IMR-90 (cell line): Measurements from ENCODE around the gene RPS6KA5. TPM values are rescaled to one million over a fixed set of nuclear protein-coding genes. Genes with fewer than 3 reads are reported as not detected.
"Not testable (repeated sequence)": the region's sequence is repeated elsewhere in the genome, so short reads cannot be mapped to it uniquely, and the experiment has no call there.

ENCODE experiments used
- ATAC-seq: fragments of 200-7000 bp; cut with Tn5 transposase; 2 replicates; pipeline ENCODE4 v1.9.1; 2020; ENCODE audit warnings: low read depth, mild to moderate bottlenecking, moderate library complexity
- BruUV-seq: library from RNA; stranded (reverse); fragments of 400-500 nt; replicated peaks from 2 replicates; lab custom pipeline; 2021; lab: Mats Ljungman, UMichigan
- CTCF ChIA-PET: fragments of 300-600 bp; formaldehyde crosslinking; extraction: SDS; loops from one replicate; lab custom pipeline; 2021; ENCODE audit warnings: antibody characterized with exemption; lab: Yijun Ruan, JAX
- POLR2A ChIA-PET: fragments of 300-600 bp; sonication (Branson Sonifier 250); formaldehyde crosslinking; loops from one replicate; lab custom pipeline; 2022; ENCODE audit warnings: antibody characterized with exemption; ENCODE audit not compliant: unreplicated experiment; lab: Charles Lee
- DNase-seq: peaks from one replicate; pipeline ENCODE4 v3.0.0; 2013
- H2AFZ ChIP-seq: replicated peaks from 2 replicates; pipeline ENCODE3; 2013; ENCODE audit warnings: low read length, mild to moderate bottlenecking; ENCODE audit not compliant: poor library complexity
- H2AK5ac ChIP-seq: 2 replicates; pipeline ENCODE4 v1.6.1; 2013; ENCODE audit warnings: low read depth, low read length, inconsistent platforms
- H2AK9ac ChIP-seq: replicated peaks from 2 replicates; pipeline ENCODE3; 2013; ENCODE audit warnings: mild to moderate bottlenecking, low read depth, low read length, moderate library complexity; ENCODE audit not compliant: poor library complexity
- H2BK120ac ChIP-seq: 2 replicates; pipeline ENCODE4 v1.6.1; 2013; ENCODE audit warnings: low read depth, low read length, inconsistent platforms
- H2BK15ac ChIP-seq: 3 replicates; pipeline ENCODE4 v1.6.1; 2013; ENCODE audit warnings: low read depth, low read length, inconsistent platforms
- H2BK20ac ChIP-seq: 2 replicates; pipeline ENCODE4 v1.6.1; 2013; ENCODE audit warnings: low read depth, mild to moderate bottlenecking, inconsistent platforms, low read length, moderate library complexity
- H2BK5ac ChIP-seq: 2 replicates; pipeline ENCODE4 v1.6.1; 2013; ENCODE audit warnings: mild to moderate bottlenecking, low read depth, low read length, inconsistent platforms; ENCODE audit not compliant: poor library complexity, severe bottlenecking
- H3K14ac ChIP-seq: replicated peaks from 2 replicates; pipeline ENCODE4 v1.6.1; 2013; ENCODE audit warnings: low read depth, low read length, inconsistent platforms
- H3K18ac ChIP-seq: 2 replicates; pipeline ENCODE4 v1.6.1; 2013; ENCODE audit warnings: low read depth, low read length, control low read depth
- H3K23ac ChIP-seq: 2 replicates; pipeline ENCODE4 v1.6.1; 2013; ENCODE audit warnings: low read depth, low read length, inconsistent platforms
- H3K27ac ChIP-seq: 2 replicates; pipeline ENCODE4 v1.5.1; 2013; ENCODE audit warnings: mild to moderate bottlenecking, control low read depth, low read length; ENCODE audit not compliant: insufficient read depth
- H3K27me3 ChIP-seq: 2 replicates; pipeline ENCODE4 v1.6.1; 2013; ENCODE audit warnings: low read length; ENCODE audit not compliant: control insufficient read depth, insufficient read depth
- H3K36me3 ChIP-seq: 2 replicates; pipeline ENCODE4 v1.6.1; 2013; ENCODE audit warnings: low read length, mixed read lengths; ENCODE audit not compliant: control insufficient read depth, insufficient read depth
- H3K4ac ChIP-seq: 2 replicates; pipeline ENCODE4 v1.6.1; 2013; ENCODE audit warnings: low read depth, low read length, inconsistent platforms
- H3K4me1 ChIP-seq: 2 replicates; pipeline ENCODE4 v1.6.1; 2013; ENCODE audit warnings: low read length, mixed read lengths; ENCODE audit not compliant: control insufficient read depth, insufficient read depth
- H3K4me2 ChIP-seq: 2 replicates; pipeline ENCODE4 v1.6.1; 2013; ENCODE audit warnings: low read depth, mild to moderate bottlenecking, control low read depth, low read length, moderate library complexity
- H3K4me3 ChIP-seq: 2 replicates; pipeline ENCODE4 v1.5.1; 2013; ENCODE audit warnings: low read depth, mild to moderate bottlenecking, control low read depth, low read length, moderate library complexity; ENCODE audit not compliant: insufficient read depth
- H3K56ac ChIP-seq: 2 replicates; pipeline ENCODE4 v1.6.1; 2013; ENCODE audit warnings: low read length, inconsistent platforms; ENCODE audit not compliant: insufficient read depth; ENCODE audit errors: extremely low read depth
- H3K79me1 ChIP-seq, 2 experiments: 2 replicates each; pipeline ENCODE4 v1.6.1; 2013; ENCODE audit warnings: low read length in 2 of 2, inconsistent platforms in 1 of 2, low read depth in 1 of 2
- H3K9ac ChIP-seq: 2 replicates; pipeline ENCODE4 v1.6.1; 2013; ENCODE audit warnings: low read depth, low read length, control low read depth
- H3K9me1 ChIP-seq: 2 replicates; pipeline ENCODE4 v1.6.1; 2013; ENCODE audit warnings: low read length, inconsistent platforms; ENCODE audit not compliant: insufficient read depth
- H3K9me3 ChIP-seq: 2 replicates; pipeline ENCODE4 v1.6.1; 2013; ENCODE audit warnings: low read length; ENCODE audit not compliant: control insufficient read depth, insufficient read depth
- H4K20me1 ChIP-seq: 2 replicates; pipeline ENCODE4 v1.6.1; 2013; ENCODE audit warnings: low read length, inconsistent platforms; ENCODE audit not compliant: insufficient read depth
- H4K5ac ChIP-seq: 2 replicates; pipeline ENCODE4 v1.6.1; 2013; ENCODE audit warnings: mild to moderate bottlenecking, low read depth, low read length, control low read depth
- H4K8ac ChIP-seq, 2 experiments: 2 replicates each; pipeline ENCODE4 v1.6.1; 2013; ENCODE audit warnings: low read depth in 2 of 2, low read length in 2 of 2, control low read depth in 1 of 2, inconsistent platforms in 1 of 2
- H4K91ac ChIP-seq: 2 replicates; pipeline ENCODE4 v1.6.1; 2013; ENCODE audit warnings: low read depth, low read length, inconsistent platforms; ENCODE audit not compliant: insufficient read depth
- CEBPB ChIP-seq: IDR thresholded peaks from 2 replicates; pipeline ENCODE4 v1.6.1; 2012; ENCODE audit warnings: low read depth, low read length, improper control_type of control experiment
- CHD1 ChIP-seq: IDR thresholded peaks from 2 replicates; pipeline ENCODE4 v1.6.1; 2012; ENCODE audit warnings: low read depth, low read length, improper control_type of control experiment
- SMC3 ChIP-seq: fragments of 150-350 bp; IDR thresholded peaks from 2 replicates; pipeline ENCODE4 v1.6.1; 2016; ENCODE audit warnings: low read depth, mild to moderate bottlenecking, antibody characterized with exemption, low read length, moderate library complexity
- WGBS, 2 experiments: methylation state at CpG; one replicate each; pipeline versions ENCODE4 v1.1.5 to v1.1.7; 2013; ENCODE audit warnings: missing lambda C conversion rate in 2 of 2; ENCODE audit not compliant: insufficient read length in 1 of 2; ENCODE audit errors: extremely low coverage in 2 of 2; 5-methylcytosine and 5-hydroxymethylcytosine counted together
- dilution Hi-C: fragments of 300-500 bp; cut with HindIII; formaldehyde crosslinking; loops from one replicate; pipeline ENCODE4 v1.14.3; 2018; ENCODE audit warnings: low sequenced_read_pairs; ENCODE audit not compliant: unreplicated experiment
- in situ Hi-C: fragments of 300-500 bp; cut with MboI; formaldehyde crosslinking; loops from 3 replicates; pipeline ENCODE4 v1.14.3; 2019; ENCODE audit warnings: low sequenced_read_pairs, inconsistent platforms, mixed read lengths
- intact Hi-C: fragments of 100-400 bp; cut with micrococcal nuclease; formaldehyde crosslinking; loops from 2 replicates; pipeline ENCODE4 v1.10.0; 2022
- polyA plus RNA-seq, 3 experiments: library from polyadenylated mRNA; depleted of rRNA; stranded (reverse); fragments of >200 nt; gene quantifications; 2 replicates each; pipeline ENCODE4 v1.2.3, GENCODE V29; 2012; ENCODE audit warnings: low replicate concordance in 1 of 3
- total RNA-seq: library from RNA; depleted of rRNA; stranded (reverse); fragments of >200 nt; gene quantifications from 2 replicates; pipeline ENCODE4 v1.2.3, GENCODE V29; 2012

The RPS6KA5 gene
- total and polyA plus RNA-seq, 2 of the 4 experiments (the other 2 are of a cell fraction), result 0.36 TPM

GRCh38 chr14:90857866-90858265, 202.6 kb downstream of the RPS6KA5 start:
- no peak overlapping the region for H3K27ac ChIP-seq
- H2BK120ac ChIP-seq, result no peak overlapping the region
- no peak overlapping the region for H4K5ac ChIP-seq
- no peaks in the 10 kb centered on the region for H3K27me3 ChIP-seq
- no peak overlapping the region for H4K91ac ChIP-seq
- no peak overlapping the region for H3K23ac ChIP-seq
- DNase-seq (no peak), ATAC-seq (no peak)
- dilution Hi-C loops, result no loop called here
- H3K4me2 ChIP-seq, result peak overlapping the region; percentile 74; the same call in 1 of the 2 replicates
- H2AK5ac ChIP-seq, result no peak overlapping the region
- no peak overlapping the region for H2BK20ac ChIP-seq
- POLR2A ChIA-PET, result interaction anchor here (0.6 kb wide), 1 partner anchor 19 kb away, joined by 4 read pairs; no protein-coding TSS in a partner anchor
- H3K56ac ChIP-seq, result no peak overlapping the region
- peaks cover 2% of the 10 kb centered on the region; the same call in 1 of the 2 replicates for H3K4me1 ChIP-seq
- CTCF ChIA-PET, result interaction anchor here (1.2 kb wide), 1 partner anchor 7 kb away, joined by 4 read pairs; no protein-coding TSS in a partner anchor
- H3K18ac ChIP-seq, result no peak overlapping the region
- H2BK5ac ChIP-seq, result no peak overlapping the region
- H3K4me3 ChIP-seq, result no peak overlapping the region
- H3K14ac ChIP-seq, result no peak overlapping the region
- no peak overlapping the region; the same call in 2 of the 3 replicates for H2BK15ac ChIP-seq
- no peaks in the 10 kb centered on the region for H3K36me3 ChIP-seq
- H4K20me1 ChIP-seq, result no peaks in the 10 kb centered on the region
- H4K8ac ChIP-seq, result 0 out of 4 replicates have a peak overlapping the region, but pooled peaks of 1 of the 2 experiments have one; percentile 58
- H3K9me1 ChIP-seq, result no peaks in the 10 kb centered on the region
- intact Hi-C loops, result no loop called here
- no peak overlapping the region for H2AK9ac ChIP-seq
- no peaks in the 10 kb centered on the region for H3K9me3 ChIP-seq
- in situ Hi-C loops, result no loop called here
- no peak overlapping the region for H3K4ac ChIP-seq
- H3K9ac ChIP-seq, result no peak overlapping the region
- H3K79me1 ChIP-seq, result no peaks in the 10 kb centered on the region
- TF ChIP-seq SMC3 (no peak), CHD1 (no peak), CEBPB (no peak)
- WGBS, 2 experiments, result 40% methylated on average over 1 of the region's 6 CpGs; no CpG with 5 or more reads in 1 of the 2 experiments
- H2AFZ ChIP-seq, result no peak overlapping the region
- no TSS peak for BruUV-seq

GRCh38 chr14:90856115-90856514, 204.3 kb downstream of the RPS6KA5 start:
- H3K36me3 ChIP-seq, H3K9me1 ChIP-seq, DNase-seq, H3K23ac ChIP-seq, H2AK5ac ChIP-seq, H3K4me1 ChIP-seq, H4K8ac ChIP-seq, H3K4me3 ChIP-seq, ATAC-seq, H2AK9ac ChIP-seq, H3K9me3 ChIP-seq, dilution Hi-C loops, H3K79me1 ChIP-seq, H3K27me3 ChIP-seq, H4K5ac ChIP-seq, BruUV-seq, H3K4me2 ChIP-seq, intact Hi-C loops, H4K20me1 ChIP-seq, H3K18ac ChIP-seq, H2BK20ac ChIP-seq, H2BK120ac ChIP-seq, POLR2A ChIA-PET, H2BK5ac ChIP-seq, H3K27ac ChIP-seq, CTCF ChIA-PET, H3K14ac ChIP-seq, H2BK15ac ChIP-seq, H3K56ac ChIP-seq, H3K4ac ChIP-seq, H3K9ac ChIP-seq, H2AFZ ChIP-seq, in situ Hi-C loops, H4K91ac ChIP-seq: not testable (repeated sequence)
- no CpG with 5 or more reads among the region's 5 CpGs for WGBS, 2 experiments
